GM18517 (cell line): ENCODE data around the gene PLEKHS1.

Source experiments
- ATAC-seq: cut with Tn5 transposase; IDR thresholded peaks from one replicate; pipeline ENCODE4 v1.9.1; 2021; ENCODE audit warnings: mild to moderate bottlenecking, moderate library complexity; ENCODE audit not compliant: unreplicated experiment

PLEKHS1 gene

GRCh38 chr10:113751181-113751732 is at the start of gene PLEKHS1:
PLEKHS1 (plus strand) TSS chr10:113751682; CDS start chr10:113755278, 3,596 bp downstream.
- ATAC-seq, result no peak

DNA sequence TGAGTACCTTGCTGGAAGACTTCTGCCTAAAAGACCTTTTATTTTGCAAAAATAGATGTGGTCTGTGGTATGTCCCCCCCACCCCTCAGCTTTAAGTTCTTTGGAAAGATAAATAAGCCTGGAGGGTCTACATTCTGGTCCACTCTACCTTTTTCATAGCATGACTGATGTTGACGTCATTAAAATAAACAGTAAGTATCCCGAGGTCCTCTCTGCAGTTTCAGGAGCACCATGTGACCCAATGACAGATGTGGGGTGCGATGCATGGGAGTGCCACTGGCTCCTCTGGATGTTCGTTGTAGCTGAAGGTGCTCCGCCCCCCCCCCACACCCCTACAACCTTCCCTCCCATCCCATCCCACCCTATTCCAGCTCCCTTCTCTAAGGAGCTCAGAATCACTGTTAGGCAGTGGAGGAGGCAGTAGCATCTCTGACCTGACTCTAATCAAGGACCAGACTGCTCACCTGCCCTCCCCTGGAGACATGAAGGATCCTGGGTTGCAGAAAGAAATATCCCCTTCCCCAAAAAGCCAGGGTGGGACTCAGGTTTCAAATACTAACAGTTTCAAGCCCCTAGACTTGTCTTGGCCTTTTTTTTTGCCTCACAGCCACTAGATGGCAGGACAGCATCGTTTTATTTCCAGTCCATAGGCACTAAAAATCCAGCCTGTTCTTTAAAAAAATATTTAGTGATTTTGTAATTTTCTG is 46.7 kb upstream of the PLEKHS1 start:
- no peak for ATAC-seq

DNA sequence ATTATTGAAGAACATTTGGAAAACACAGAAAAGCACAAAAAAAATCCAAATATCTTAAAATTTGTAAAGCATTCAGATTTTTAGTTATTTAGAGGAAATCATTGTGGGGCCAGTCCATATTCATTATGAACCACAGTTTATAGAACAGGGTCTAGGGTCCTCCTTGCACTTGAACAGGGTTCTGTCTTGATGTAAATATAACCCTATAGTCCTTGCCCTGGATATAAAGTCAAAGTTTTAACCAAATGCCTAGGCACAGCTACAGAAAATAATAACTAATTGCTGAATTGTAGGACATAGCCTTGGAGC is 46.2 kb upstream of the PLEKHS1 start:
- no peak for ATAC-seq

DNA sequence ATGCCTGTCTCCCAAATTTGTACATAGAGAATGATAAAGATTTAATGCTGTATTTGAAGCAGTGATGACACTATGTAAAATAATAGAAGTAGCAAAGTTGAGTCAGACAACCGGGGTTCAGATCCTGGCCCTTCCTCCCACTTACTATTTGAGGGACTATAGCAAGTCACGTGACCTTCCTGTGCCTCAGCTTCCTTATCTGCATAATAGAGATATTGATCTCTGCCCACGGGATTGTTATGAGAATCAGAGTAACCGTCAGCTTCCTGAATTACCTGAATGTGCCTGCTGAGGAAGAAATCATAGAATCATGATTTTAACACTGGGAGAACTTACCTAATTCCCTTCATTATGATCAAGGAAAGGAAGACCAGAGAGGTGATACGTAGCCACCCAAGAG is 44.9 kb upstream of the PLEKHS1 start:
- no peak for ATAC-seq

- ATAC-seq, result no peak
These were observed 42.8 kb upstream of the PLEKHS1 start for GRCh38 chr10:113708640-113709039.

- ATAC-seq, result no peak
These were observed 42.2 kb upstream of the PLEKHS1 start for GRCh38 chr10:113709221-113709838.

GRCh38 chr10:113711142-113711541 is 40.3 kb upstream of the PLEKHS1 start:
- ATAC-seq, result no peak

DNA sequence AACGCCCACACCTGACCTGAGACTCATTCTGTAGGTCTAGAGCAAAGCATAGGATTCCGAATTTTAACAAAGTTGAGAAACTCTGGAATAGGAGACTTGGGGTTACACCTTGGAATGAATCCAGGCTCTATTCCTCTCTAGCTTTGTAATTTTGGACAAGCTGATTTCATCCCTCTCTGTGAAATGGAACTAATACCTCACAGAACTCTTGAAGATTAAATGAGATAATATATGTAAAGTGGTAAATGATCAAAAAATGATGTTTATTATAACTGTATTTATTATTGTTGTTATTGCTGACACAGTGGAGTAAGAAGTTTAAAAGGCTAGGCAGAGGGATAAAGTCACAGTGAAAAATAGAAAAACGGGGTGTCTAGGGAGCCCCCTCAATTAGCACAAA is 39.5 kb upstream of the PLEKHS1 start:
- no peak for ATAC-seq

DNA sequence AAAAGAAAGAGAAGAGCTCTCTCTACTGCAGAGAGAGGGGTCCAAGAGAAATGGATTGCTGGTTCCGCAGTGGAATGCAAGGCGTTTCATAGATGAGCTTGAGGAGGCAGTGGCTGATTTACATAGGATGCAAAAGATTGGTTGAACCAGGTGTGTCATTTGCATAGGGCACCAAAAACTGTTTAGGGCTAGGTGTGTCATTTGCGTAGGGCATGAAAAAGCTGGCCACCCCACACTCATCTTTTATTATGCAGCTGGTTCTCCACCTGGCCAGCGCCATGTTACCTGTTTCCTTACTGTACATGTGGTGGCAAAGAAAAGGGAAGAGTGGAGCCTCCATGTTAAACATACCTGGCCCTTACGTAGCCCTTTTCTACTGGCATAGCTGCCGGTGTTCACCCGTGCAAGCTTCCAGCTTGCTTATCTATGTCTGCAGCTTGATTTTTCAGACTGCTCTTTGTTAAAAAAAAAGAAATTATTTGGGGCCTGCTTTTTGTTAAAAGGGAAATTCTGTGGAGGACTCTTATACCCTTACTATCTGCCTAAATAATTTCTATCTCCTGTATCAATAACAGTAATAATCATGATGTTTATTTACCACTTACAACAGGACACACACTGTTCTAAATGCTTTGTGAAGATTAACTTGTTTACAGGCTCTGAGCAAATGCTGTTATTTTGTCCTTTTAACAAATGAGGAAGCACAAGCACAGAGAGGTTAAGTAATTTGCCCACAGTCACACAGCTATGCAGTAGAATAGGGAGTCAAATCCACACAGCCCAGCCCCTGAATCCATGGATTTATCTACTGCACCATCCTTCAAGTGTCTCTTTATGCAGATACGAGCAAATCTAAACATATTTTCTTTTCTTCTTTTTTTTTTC is 38.5 kb upstream of the PLEKHS1 start:
- no peak for ATAC-seq

GRCh38 chr10:113713640-113713982 is 37.9 kb upstream of the PLEKHS1 start:
- ATAC-seq, result no peak

DNA sequence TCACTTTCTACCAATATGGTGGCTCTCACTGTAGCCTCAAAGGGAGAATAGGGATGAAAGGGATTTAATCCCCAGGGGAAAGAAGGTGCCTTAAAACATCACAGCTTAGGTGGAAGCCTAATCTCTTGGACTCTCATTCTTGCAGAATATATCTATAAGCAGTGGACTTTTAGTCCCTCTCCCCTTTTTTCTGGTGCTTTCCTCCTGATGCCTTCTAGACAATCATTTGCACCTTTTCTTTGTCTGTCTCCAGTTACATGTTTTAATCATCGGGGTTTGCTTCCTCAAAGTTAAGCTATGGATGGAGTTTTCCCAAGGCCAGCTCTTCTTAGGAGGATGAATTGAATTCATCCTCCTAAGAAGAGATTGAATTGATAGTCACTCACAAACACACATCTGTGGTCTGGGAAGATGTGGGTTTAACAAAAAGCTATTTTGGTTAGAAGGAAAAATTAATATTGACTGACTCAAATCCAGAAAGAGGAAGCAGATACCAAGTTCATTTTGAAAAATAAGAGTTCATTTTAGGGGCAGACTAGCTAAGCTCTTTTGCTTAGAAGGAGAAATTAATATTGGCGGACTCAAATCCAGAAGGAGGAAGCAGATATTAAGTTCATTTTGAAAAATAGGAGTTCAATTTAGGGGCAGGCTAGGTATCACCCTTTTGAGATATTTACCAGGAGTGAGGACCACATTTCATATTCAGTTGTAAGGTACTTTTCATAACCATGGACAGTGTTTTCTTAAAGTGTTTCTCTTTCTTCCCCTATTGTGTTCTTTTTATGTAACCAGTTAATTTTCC is 35.2 kb upstream of the PLEKHS1 start:
- ATAC-seq, result no peak

DNA sequence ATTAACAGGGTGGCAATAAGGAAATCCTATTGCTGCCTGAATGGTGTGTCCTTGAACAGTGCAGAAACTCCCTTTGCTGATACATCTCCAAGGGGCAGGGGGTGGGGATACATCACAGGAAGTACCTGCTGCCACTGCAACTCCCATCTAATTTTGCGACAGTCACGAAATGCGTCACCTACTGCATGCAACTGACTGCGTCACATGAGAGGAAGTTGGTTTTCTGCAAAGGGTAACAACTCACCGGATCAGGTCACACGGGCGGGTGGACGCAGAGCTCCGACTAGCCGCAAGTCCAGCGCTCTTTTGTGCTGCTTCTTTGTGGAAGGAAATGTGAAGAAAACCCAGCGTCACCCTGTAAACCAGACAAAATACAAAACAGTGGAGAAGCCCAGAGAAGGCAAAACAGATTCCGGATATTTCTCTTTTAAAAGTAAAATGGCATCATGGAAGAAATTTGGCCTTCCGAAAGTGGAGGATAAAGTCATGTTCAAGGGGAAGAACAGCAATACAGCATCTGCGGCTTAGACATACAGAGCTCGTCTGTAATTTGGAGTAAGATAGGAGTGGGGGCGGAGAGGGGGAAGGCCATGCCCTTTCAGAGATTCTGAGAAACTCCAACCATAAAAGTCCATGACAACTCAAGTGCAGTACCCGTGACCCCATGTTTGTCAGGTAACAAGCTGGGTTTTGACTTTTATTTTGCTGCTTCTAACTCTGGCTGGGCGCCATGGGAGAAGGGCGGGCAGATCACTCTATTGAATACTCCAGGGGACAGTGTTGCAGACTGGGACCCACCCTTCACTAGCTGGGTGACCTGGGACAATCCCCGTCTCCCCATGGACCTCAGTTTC is 32.3 kb upstream of the PLEKHS1 start:
- no peak for ATAC-seq

- ATAC-seq, result no peak
These were observed 31.1 kb upstream of the PLEKHS1 start for GRCh38 chr10:113720386-113720785.

- ATAC-seq, result no peak
These were observed 19.2 kb upstream of the PLEKHS1 start for GRCh38 chr10:113732160-113732881.

GRCh38 chr10:113732966-113733365 is 18.5 kb upstream of the PLEKHS1 start:
- no peak for ATAC-seq

- ATAC-seq, result no peak
These were observed 17.8 kb upstream of the PLEKHS1 start for GRCh38 chr10:113733635-113734034.

- ATAC-seq, result peak; percentile 61
These were observed 15.6 kb upstream of the PLEKHS1 start for GRCh38 chr10:113735913-113736312.

- no peak for ATAC-seq
These were observed 14.9 kb upstream of the PLEKHS1 start for GRCh38 chr10:113736576-113736975.

DNA sequence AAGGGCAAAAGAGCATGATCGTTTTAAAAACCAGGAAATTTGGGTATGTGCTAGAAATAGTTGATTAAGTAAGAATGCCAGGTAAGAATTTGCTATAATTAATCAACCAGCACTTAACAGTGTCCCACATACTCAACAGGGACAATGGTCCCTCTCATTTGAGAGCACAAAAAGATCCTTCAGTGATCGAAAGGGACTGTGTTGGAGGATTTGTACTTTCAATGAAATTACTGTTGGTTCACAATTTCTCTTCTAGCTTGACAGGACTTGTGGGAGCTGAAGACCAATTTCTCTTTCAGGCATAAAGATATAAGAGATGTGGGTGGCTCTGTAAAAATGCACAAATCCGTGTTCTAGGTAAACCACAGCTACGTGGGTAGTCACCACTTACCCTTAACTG is 12.5 kb upstream of the PLEKHS1 start:
- no peak for ATAC-seq
